Mucosa of rectum (tissue), 2 donors: ENCODE results near the gene CLSTN2.

ENCODE experiments used
- H3K27ac ChIP-seq, 2 donors: one replicate each; pipeline ENCODE4 v1.7.0; 2013; ENCODE audit warnings: inconsistent platforms in 2 of 2, low read depth in 2 of 2, low read length in 2 of 2
- H3K27me3 ChIP-seq, 2 donors: one replicate each; pipeline ENCODE4 v1.7.0; 2013; ENCODE audit warnings: low read length in 2 of 2; ENCODE audit not compliant: control insufficient read depth in 2 of 2, insufficient read depth in 2 of 2
- H3K36me3 ChIP-seq, 2 donors: one replicate each; pipeline ENCODE4 v1.7.0; 2013; ENCODE audit warnings: low read length in 2 of 2; ENCODE audit not compliant: control insufficient read depth in 2 of 2, insufficient read depth in 2 of 2
- H3K4me1 ChIP-seq, 2 donors: one replicate each; pipeline ENCODE4 v1.7.0; 2013; ENCODE audit warnings: low read length in 2 of 2, mild to moderate bottlenecking in 1 of 2; ENCODE audit not compliant: control insufficient read depth in 2 of 2, insufficient read depth in 2 of 2
- H3K4me3 ChIP-seq, 2 donors: one replicate each; pipeline ENCODE4 v1.7.0; 2013; ENCODE audit warnings: low read length in 2 of 2
- H3K9ac ChIP-seq, 2 donors: one replicate each; pipeline ENCODE4 v1.7.0; 2013; ENCODE audit warnings: low read length in 2 of 2, low read depth in 1 of 2, mild to moderate bottlenecking in 1 of 2
- H3K9me3 ChIP-seq, 2 donors: one replicate each; pipeline ENCODE4 v1.7.0; 2013; ENCODE audit warnings: low read length in 2 of 2; ENCODE audit not compliant: control insufficient read depth in 2 of 2
- donor health status: healthy.
- donor health status: Normal muscosa, but diverticular disease.

The CLSTN2 gene

GRCh38 chr3:140537727-140538082 is 602.7 kb downstream of the CLSTN2 start:
- no peak overlapping the region for H3K4me3 ChIP-seq
- no peaks in the 10 kb centered on the region for H3K27me3 ChIP-seq
- no peaks in the 10 kb centered on the region for H3K36me3 ChIP-seq
- H3K9ac ChIP-seq, result no peak overlapping the region
- H3K9me3 ChIP-seq, result no peaks in the 10 kb centered on the region
- H3K4me1 ChIP-seq, result no peaks in the 10 kb centered on the region
- H3K27ac ChIP-seq, result no peak overlapping the region

DNA sequence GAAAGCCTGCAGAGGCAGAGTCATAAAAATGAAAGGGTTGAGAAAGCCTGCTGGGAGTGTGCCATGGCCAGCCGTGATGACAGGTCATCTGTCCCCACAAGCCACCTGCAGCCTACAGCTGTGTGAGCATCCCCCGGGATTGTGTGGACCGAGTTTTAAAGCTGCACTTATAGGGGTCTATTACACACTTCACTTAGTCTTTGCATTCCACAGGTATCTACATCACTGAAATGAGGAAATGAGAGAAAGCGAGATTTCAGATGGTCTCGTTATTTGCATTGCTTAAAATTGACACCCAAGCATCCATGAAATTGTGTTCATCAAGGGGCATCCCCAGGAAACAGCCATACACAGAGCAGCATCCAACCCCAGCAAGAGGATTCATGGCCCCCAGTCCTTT is 605.3 kb downstream of the CLSTN2 start:
- Histone ChIP-seq H3K9ac (no peak overlapping the region), H3K4me1 (no peaks in the 10 kb centered on the region), H3K9me3 (no peaks in the 10 kb centered on the region), H3K4me3 (no peak overlapping the region), H3K36me3 (no peaks in the 10 kb centered on the region), H3K27ac (no peak overlapping the region), H3K27me3 (no peaks in the 10 kb centered on the region)

DNA sequence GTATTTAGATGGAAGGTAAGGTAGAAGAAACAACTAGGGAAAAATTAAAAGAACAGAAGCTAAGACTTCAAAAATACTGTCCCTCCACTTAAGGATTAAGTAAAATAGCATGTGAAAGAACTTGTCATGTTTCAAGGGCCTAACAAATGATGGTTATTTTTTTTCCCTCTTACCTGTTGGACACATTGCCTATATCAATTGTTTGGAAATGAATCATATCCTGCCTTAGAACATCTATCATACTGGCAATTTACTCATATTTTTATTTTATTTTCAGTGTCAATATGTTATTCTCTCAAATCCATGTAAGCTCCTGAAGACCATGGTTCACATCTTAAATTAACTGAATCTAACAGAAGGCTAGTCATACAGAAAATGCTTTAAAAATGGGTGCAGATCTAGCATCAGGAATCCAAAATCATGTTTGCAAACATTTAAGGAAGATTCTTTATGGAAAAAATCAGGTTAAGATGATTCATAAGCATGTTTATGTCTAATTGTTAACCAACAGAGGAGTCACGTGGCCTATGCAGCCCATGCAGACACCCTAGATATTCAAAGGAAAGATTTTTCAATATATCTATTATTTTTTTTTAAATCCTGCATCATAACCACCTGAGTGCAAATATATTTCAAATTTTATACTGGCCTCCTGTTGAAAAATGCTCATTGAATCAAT is 607.1 kb downstream of the CLSTN2 start:
- Histone ChIP-seq H3K4me3 (no peak overlapping the region), H3K36me3 (no peaks in the 10 kb centered on the region), H3K9me3 (no peaks in the 10 kb centered on the region), H3K27ac (no peak overlapping the region), H3K27me3 (no peaks in the 10 kb centered on the region), H3K9ac (no peak overlapping the region), H3K4me1 (no peaks in the 10 kb centered on the region)

DNA sequence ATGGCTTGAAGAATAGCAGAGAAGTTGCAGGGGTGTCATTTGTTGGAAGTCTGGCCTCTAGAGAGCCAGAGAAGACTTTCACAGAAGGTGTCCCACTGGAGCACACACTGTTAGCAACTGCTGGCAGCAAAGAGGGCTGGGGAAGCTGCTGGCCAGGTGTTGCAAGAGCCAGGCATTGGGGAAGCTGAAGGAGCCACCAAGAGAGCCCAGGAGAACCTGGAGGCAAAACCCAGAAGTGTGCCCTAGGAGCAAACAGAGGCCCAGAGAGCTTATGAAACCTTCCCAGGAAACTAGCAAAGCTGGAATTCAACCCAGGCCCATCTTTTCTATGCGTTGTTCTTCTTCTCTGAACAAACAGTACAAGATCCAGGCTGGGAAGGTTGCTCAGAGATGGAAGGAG is 610.2 kb downstream of the CLSTN2 start:
- Histone ChIP-seq H3K27me3 (no peaks in the 10 kb centered on the region), H3K36me3 (no peaks in the 10 kb centered on the region), H3K9me3 (no peaks in the 10 kb centered on the region), H3K4me1 (no peaks in the 10 kb centered on the region), H3K4me3 (no peak overlapping the region), H3K9ac (no peak overlapping the region), H3K27ac (no peak overlapping the region)

DNA sequence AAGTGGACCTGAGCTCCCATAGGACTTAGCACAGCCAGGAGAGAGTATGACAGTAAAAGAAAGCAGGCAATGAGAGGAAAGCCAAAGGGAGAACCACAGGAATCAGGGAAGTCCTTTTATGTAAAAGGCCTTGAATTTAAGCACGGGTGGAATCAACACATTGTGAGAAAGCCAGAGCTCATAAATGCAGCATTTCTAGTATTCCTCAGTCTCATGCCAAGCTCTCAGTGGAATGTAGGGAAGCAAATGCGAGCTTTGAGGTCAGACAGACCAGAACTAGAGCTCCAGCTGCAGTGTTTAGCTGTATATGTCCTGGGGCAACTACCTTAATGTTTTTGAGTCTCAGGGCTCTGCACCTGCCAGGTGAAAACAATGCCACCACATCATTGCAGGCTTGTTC is 610.8 kb downstream of the CLSTN2 start:
- no peaks in the 10 kb centered on the region for H3K9me3 ChIP-seq
- no peaks in the 10 kb centered on the region for H3K27me3 ChIP-seq
- no peak overlapping the region for H3K27ac ChIP-seq
- no peaks in the 10 kb centered on the region for H3K36me3 ChIP-seq
- H3K4me1 ChIP-seq, result no peaks in the 10 kb centered on the region
- H3K4me3 ChIP-seq, result no peak overlapping the region
- no peak overlapping the region for H3K9ac ChIP-seq

DNA sequence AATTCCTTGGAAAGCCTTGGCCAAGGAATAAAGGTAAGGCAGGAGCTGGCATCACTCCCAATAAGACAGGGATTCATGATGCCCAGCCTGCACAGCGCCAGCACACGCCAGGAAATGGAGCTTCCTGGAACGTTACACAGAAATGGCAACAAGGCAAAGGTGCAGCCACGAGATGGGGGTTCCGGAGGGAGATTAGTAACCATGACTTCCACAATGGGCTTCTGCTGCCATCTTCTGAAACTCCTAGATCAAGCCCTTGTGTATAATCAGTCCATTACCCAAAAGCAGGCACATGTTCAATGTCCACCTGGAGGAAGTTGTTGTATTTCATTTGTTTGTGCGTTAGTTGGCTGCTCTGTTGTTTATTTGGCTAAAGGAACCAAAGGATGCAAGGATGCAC is 611.7 kb downstream of the CLSTN2 start:
- H3K9me3 ChIP-seq, result no peaks in the 10 kb centered on the region
- no peak overlapping the region for H3K4me3 ChIP-seq
- H3K27ac ChIP-seq, result no peak overlapping the region
- H3K9ac ChIP-seq, result no peak overlapping the region
- no peaks in the 10 kb centered on the region for H3K4me1 ChIP-seq
- H3K36me3 ChIP-seq, result no peaks in the 10 kb centered on the region
- H3K27me3 ChIP-seq, result no peaks in the 10 kb centered on the region

DNA sequence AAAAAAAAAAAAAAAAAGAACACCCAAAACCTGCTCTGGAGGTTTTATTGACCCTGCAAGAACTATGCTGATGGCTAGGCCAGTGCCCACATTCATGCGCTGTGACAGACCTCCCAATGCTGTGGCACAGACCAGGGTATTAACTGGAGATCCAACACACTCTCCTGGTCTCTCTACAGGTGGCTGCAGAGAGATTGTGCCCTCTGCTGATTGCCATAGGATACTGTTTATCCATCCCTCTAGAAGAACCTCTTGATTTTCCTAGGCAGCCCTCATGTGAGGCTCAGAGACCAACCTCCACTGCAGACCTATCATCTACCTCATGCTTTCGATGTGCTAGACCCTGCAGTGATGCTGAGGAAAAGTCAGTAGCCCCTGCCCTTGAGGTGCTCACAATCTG is 617.4 kb downstream of the CLSTN2 start:
- Histone ChIP-seq H3K4me3 (no peak overlapping the region), H3K9ac (no peak overlapping the region), H3K36me3 (no peaks in the 10 kb centered on the region), H3K27me3 (no peaks in the 10 kb centered on the region), H3K4me1 (no peaks in the 10 kb centered on the region), H3K27ac (no peak overlapping the region), H3K9me3 (no peaks in the 10 kb centered on the region)

GRCh38 chr3:140552898-140553297 is 617.9 kb downstream of the CLSTN2 start:
- H3K36me3 ChIP-seq, result no peaks in the 10 kb centered on the region
- no peaks in the 10 kb centered on the region for H3K9me3 ChIP-seq
- H3K4me1 ChIP-seq, result no peaks in the 10 kb centered on the region
- no peaks in the 10 kb centered on the region for H3K27me3 ChIP-seq
- H3K9ac ChIP-seq, result no peak overlapping the region
- H3K4me3 ChIP-seq, result no peak overlapping the region
- no peak overlapping the region for H3K27ac ChIP-seq

GRCh38 chr3:140553591-140553990 is 618.6 kb downstream of the CLSTN2 start:
- no peaks in the 10 kb centered on the region for H3K27me3 ChIP-seq
- no peak overlapping the region for H3K27ac ChIP-seq

DNA sequence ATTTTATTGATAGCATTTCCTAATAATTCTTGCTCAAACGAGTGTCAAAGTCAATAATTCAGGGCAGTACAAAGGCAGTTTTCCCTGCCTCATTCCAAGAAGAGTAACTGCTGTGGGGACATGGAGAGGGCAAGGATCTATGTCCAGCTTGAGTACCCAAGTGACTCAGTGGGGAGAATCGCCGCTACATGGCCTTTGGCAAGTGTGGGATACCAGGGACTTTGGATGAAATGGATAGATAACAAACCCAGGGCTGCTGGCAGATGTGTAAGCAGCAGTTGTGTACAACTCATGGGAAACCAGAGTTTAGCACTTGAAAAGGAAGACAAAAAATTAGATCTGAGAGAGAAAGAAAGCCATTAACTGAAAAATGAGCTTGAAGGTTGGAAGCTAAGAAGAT is 620.7 kb downstream of the CLSTN2 start:
- no peaks in the 10 kb centered on the region for H3K9me3 ChIP-seq
- H3K9ac ChIP-seq, result no peak overlapping the region
- H3K27me3 ChIP-seq, result no peaks in the 10 kb centered on the region
- no peak overlapping the region for H3K4me3 ChIP-seq
- H3K36me3 ChIP-seq, result no peaks in the 10 kb centered on the region
- no peak overlapping the region for H3K27ac ChIP-seq
- no peaks in the 10 kb centered on the region for H3K4me1 ChIP-seq

More at GRCh38 chr3:140553591-140553990, 618.6 kb downstream of the CLSTN2 start:
- H3K9ac ChIP-seq, result no peak overlapping the region
- H3K9me3 ChIP-seq, result no peaks in the 10 kb centered on the region
- no peak overlapping the region for H3K4me3 ChIP-seq
- H3K36me3 ChIP-seq, result no peaks in the 10 kb centered on the region
- H3K4me1 ChIP-seq, result no peaks in the 10 kb centered on the region

DNA sequence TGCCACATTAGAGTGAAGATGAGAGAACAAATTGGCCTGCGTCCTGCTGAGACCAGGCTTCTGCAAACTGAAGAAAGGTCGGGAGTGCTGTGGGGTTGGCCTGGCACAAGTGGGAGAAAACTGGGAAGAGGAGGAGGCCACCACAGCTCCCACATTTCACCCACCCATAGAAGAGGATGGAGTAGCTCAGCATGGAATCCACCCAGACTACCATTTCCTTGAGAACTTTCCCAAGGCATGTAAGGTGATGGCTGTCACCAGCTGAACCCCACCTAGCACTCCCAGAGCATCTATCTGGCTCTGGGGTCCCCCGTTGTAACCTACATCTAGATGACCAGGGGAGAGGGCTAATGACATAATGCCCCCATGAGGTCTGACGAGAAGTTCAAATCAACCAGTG is 622.5 kb downstream of the CLSTN2 start:
- Histone ChIP-seq H3K27ac (no peak overlapping the region), H3K27me3 (no peaks in the 10 kb centered on the region), H3K4me1 (no peaks in the 10 kb centered on the region), H3K36me3 (no peaks in the 10 kb centered on the region), H3K4me3 (no peak overlapping the region), H3K9me3 (no peaks in the 10 kb centered on the region), H3K9ac (no peak overlapping the region)
